T-cell (primary cell): ENCODE measurements around the gene DGCR6. TPM values are rescaled to one million over a fixed set of nuclear protein-coding genes. Genes with fewer than 3 reads are reported as not detected.
"Not testable (repeated sequence)": the region's sequence is repeated elsewhere in the genome, so short reads cannot be mapped to it uniquely, and the experiment has no call there.

Experiments
- ATAC-seq, 4 experiments: fragments of 200-7000 bp in 3 of 4; fragments of 150-1000 bp in 1 of 4; cut with Tn5 transposase; replicated peaks in 1 of 4; 1 replicate in 3 of 4; 2 replicates in 1 of 4; pipeline ENCODE4 v1.10.0; 2021; ENCODE audit warnings: moderate library complexity in 3 of 4, mild to moderate bottlenecking in 2 of 4, moderate number of reproducible peaks in 1 of 4
- CTCF ChIA-PET, 2 donors: fragments of 300-600 bp; sonication (Branson Sonifier 250); formaldehyde crosslinking; loops; one replicate each; lab custom pipeline; 2022; ENCODE audit warnings: antibody characterized with exemption in 2 of 2; lab: Charles Lee
- POLR2A ChIA-PET, 2 donors: fragments of 300-600 bp; sonication (Branson Sonifier 250); formaldehyde crosslinking; loops; one replicate each; lab custom pipeline; 2022; ENCODE audit warnings: antibody characterized with exemption in 2 of 2; lab: Charles Lee
- DNase-seq, 35 experiments: peaks; one replicate each; pipeline versions ENCODE4 v3.0.0 to v3.0.0-alpha.2; 2013 to 2023
- H3K27ac ChIP-seq: one replicate; pipeline ENCODE4 v1.5.1; 2013; ENCODE audit warnings: low read length
- H3K27me3 ChIP-seq, 2 experiments: replicated peaks in 1 of 2; 1 replicate in 1 of 2; 2 replicates in 1 of 2; pipeline versions ENCODE4 v1.6.1 to v1.7.0; 2013; ENCODE audit warnings: low read length in 1 of 2, mixed read lengths in 1 of 2; ENCODE audit not compliant: control insufficient read depth in 2 of 2, insufficient read depth in 2 of 2; ENCODE audit errors: extremely low read depth in 1 of 2
- H3K36me3 ChIP-seq, 2 donors: 1 replicate in 1 of 2; 2 replicates in 1 of 2; pipeline versions ENCODE4 v1.6.1 to v1.7.0; 2013; ENCODE audit warnings: low read length in 1 of 2; ENCODE audit not compliant: control insufficient read depth in 2 of 2, insufficient read depth in 1 of 2; ENCODE audit errors: extremely low read depth in 1 of 2
- H3K4me1 ChIP-seq, 2 experiments: 1 replicate in 1 of 2; 2 replicates in 1 of 2; pipeline versions ENCODE4 v1.6.1 to v1.7.0; 2013; ENCODE audit warnings: low read length in 2 of 2, mixed read lengths in 1 of 2; ENCODE audit not compliant: insufficient read depth in 2 of 2, control insufficient read depth in 1 of 2; ENCODE audit errors: extremely low read depth in 1 of 2
- H3K4me3 ChIP-seq, 2 donors: 1 replicate in 1 of 2; 2 replicates in 1 of 2; pipeline versions ENCODE4 v1.5.1 to v1.7.0; 2013; ENCODE audit warnings: mild to moderate bottlenecking in 2 of 2, low read length in 1 of 2, moderate library complexity in 1 of 2; ENCODE audit not compliant: control insufficient read depth in 1 of 2; ENCODE audit errors: extremely low read depth in 1 of 2
- H3K9me3 ChIP-seq: 2 replicates; pipeline ENCODE4 v1.7.0; 2013
- H3K27ac Mint-ChIP-seq, 2 donors: one replicate each; pipeline ENCODE4 v1.8.0; 2020 to 2021; ENCODE audit warnings: mild to moderate bottlenecking in 2 of 2, mixed read lengths in 2 of 2
- H3K27me3 Mint-ChIP-seq, 2 donors: one replicate each; pipeline ENCODE4 v1.8.0; 2021 to 2022; ENCODE audit warnings: mixed read lengths in 2 of 2
- H3K36me3 Mint-ChIP-seq: one replicate; pipeline ENCODE4 v1.8.0; 2021; ENCODE audit warnings: mixed read lengths
- H3K4me1 Mint-ChIP-seq, 3 donors: one replicate each; pipeline ENCODE4 v1.8.0; 2020 to 2022; ENCODE audit warnings: mixed read lengths in 3 of 3, mild to moderate bottlenecking in 1 of 3
- H3K4me3 Mint-ChIP-seq, 3 donors: one replicate each; pipeline ENCODE4 v1.8.0; 2020 to 2022; ENCODE audit warnings: mild to moderate bottlenecking in 3 of 3, mixed read lengths in 3 of 3, moderate library complexity in 3 of 3
- H3K9me3 Mint-ChIP-seq, 3 donors: one replicate each; pipeline ENCODE4 v1.8.0; 2020 to 2022; ENCODE audit warnings: mixed read lengths in 3 of 3
- WGBS: methylation state at CpG from one replicate; pipeline ENCODE4 v1.1.5; 2013; ENCODE audit warnings: missing lambda C conversion rate; ENCODE audit not compliant: insufficient coverage; 5-methylcytosine and 5-hydroxymethylcytosine counted together
- total RNA-seq, 35 experiments: library from RNA in 6 of 35; stranded (reverse) in 6 of 35; fragments of 120-200 nt in 1 of 35; gene quantifications; one replicate each; pipeline versions ENCODE4 v1.2.1 to v1.2.4 and lab custom pipeline; 2013 to 2026

DGCR6 gene
- total RNA-seq (10 to 100 TPM in 2 of 5 donors, 1 to 10 TPM in 3; 5.0 to 16.8 (median 6.5) TPM), total RNA-seq (lab: John Stamatoyannopoulos, UW) (0 to 4.6 (median 0.28) reads per million in 29 experiments)
- total RNA-seq (2013), result 3.9 TPM

- DNase-seq, result no peak
- peak; percentile 96 to 99 (median 96) for ATAC-seq
- no peaks in the 10 kb centered on the region for H3K36me3 ChIP-seq
- H3K9me3 ChIP-seq, result no peaks in the 10 kb centered on the region
- H3K4me1 ChIP-seq, result no peaks in the 10 kb centered on the region
- Mint-ChIP-seq H3K4me1 (no peaks in the 10 kb centered on the region), H3K27ac (no peak within 1 kb of the TSS), H3K36me3 (no peaks in the 10 kb centered on the region), H3K4me3 (no peak within 1 kb of the TSS), H3K27me3 (no peaks in the 10 kb centered on the region), H3K9me3 (no peaks in the 10 kb centered on the region)
- no peak within 1 kb of the TSS for H3K27ac ChIP-seq
- POLR2A ChIA-PET, result interaction anchor here in 1 of 2 donors (0.6 kb wide), 1 partner anchor 239 kb away, joined by 4 read pairs; the partner anchor contains the start of gene ESS2
- CTCF ChIA-PET, result no interaction called here
- H3K4me3 ChIP-seq, result no peak within 1 kb of the TSS
- no peaks in the 10 kb centered on the region for H3K27me3 ChIP-seq
- WGBS, result no CpG with 5 or more reads among the region's 77 CpGs
Measured at GRCh38 chr22:18905540-18906409, at the start of gene DGCR6. Gene DGCR6, plus strand, starts transcription at chr22:18906320. Its CDS starts 55 bp downstream, at chr22:18906375.

GRCh38 chr22:18859314-18859713 is 46.8 kb upstream of the DGCR6 start:
- ATAC-seq, POLR2A ChIA-PET, H3K36me3 ChIP-seq, H3K36me3 Mint-ChIP-seq, H3K4me1 Mint-ChIP-seq, H3K27me3 Mint-ChIP-seq, H3K9me3 Mint-ChIP-seq, H3K27ac Mint-ChIP-seq, H3K4me1 ChIP-seq, H3K4me3 Mint-ChIP-seq, H3K27ac ChIP-seq, H3K4me3 ChIP-seq, H3K9me3 ChIP-seq, H3K27me3 ChIP-seq, DNase-seq, CTCF ChIA-PET: not testable (repeated sequence)
- WGBS, result no CpG with 5 or more reads among the region's 7 CpGs

DNA sequence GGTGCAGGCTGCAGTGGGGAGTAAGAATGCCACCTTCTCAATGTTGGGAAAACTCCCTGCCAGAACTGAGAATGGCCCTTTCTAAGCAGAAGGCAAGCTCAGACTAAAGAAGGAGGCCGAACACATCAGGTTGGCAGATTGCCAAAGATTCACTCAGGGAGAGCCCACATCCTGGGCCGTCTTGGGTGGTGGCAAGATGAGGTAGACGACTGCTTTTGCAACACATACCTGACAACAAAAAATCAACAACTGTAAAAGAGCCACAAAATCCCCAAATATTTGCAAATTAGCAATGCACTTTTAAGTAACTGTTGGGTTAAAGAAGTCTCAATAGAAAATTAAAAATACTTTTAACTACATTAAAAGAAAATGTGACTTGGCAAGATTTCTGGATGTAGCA is 24.9 kb upstream of the DGCR6 start:
- H3K36me3 ChIP-seq, ATAC-seq, H3K4me1 ChIP-seq, POLR2A ChIA-PET, H3K4me3 Mint-ChIP-seq, CTCF ChIA-PET, H3K9me3 ChIP-seq, H3K27ac Mint-ChIP-seq, H3K36me3 Mint-ChIP-seq, H3K27me3 Mint-ChIP-seq, H3K27me3 ChIP-seq, H3K4me3 ChIP-seq, H3K9me3 Mint-ChIP-seq, H3K27ac ChIP-seq, H3K4me1 Mint-ChIP-seq: not testable (repeated sequence)
- peak in 32 of 35 experiments; percentile 27 to 88 (median 66) for DNase-seq
- no CpG with 5 or more reads among the region's 3 CpGs for WGBS

- H3K4me1 ChIP-seq, H3K4me3 Mint-ChIP-seq, CTCF ChIA-PET, H3K9me3 ChIP-seq, H3K27me3 ChIP-seq, DNase-seq, H3K4me1 Mint-ChIP-seq, H3K36me3 Mint-ChIP-seq, POLR2A ChIA-PET, H3K36me3 ChIP-seq, H3K27ac ChIP-seq, H3K9me3 Mint-ChIP-seq, H3K27me3 Mint-ChIP-seq, H3K4me3 ChIP-seq, H3K27ac Mint-ChIP-seq, ATAC-seq: not testable (repeated sequence)
- 100% methylated on average over 3 of the region's 4 CpGs for WGBS
Measured at GRCh38 chr22:18884465-18884864, 21.7 kb upstream of the DGCR6 start.

GRCh38 chr22:18888115-18888514 is 18.0 kb upstream of the DGCR6 start:
- Histone ChIP-seq H3K27ac (no peak overlapping the region), H3K9me3 (no peaks in the 10 kb centered on the region), H3K27me3 (no peaks in the 10 kb centered on the region), H3K4me1 (no peaks in the 10 kb centered on the region), H3K36me3 (no peaks in the 10 kb centered on the region), H3K4me3 (no peak overlapping the region)
- ATAC-seq (no peak), DNase-seq (no peak)
- Mint-ChIP-seq H3K36me3 (no peaks in the 10 kb centered on the region), H3K4me1 (no peaks in the 10 kb centered on the region), H3K9me3 (no peaks in the 10 kb centered on the region), H3K4me3 (no peak overlapping the region), H3K27ac (no peak overlapping the region), H3K27me3 (no peaks in the 10 kb centered on the region)
- POLR2A ChIA-PET, result no interaction called here
- no CpG with 5 or more reads among the region's 8 CpGs for WGBS
- CTCF ChIA-PET, result no interaction called here

DNA sequence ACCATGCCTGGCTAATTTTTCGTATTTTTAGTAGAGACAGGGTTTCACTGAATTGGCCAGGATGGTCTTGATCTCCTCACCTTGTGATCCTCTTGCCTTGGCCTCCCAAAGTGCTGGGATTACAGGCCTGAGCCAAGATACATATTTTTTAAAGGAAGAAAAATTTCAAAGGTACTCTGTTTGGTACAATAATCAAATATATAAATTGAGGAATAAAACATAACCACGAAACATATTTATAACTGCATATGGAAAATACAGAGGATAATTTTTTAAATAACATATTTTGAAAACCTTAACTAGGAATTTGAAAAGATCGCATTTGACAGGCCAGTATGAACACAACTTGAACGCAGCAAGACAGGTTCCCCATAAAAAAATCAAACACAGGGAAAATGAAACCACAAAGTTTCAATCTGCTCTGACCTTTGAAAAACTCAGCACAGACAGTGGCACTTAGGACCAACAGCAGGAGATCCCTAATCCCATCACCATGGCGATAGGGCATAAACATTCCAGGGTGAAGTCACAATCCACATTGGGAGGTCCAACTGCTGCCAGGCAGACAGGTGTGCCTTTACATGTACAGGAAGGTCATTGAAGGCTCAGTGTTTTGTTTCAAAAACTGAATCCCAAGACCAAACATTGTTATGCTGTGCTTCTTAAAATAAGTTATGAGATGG is 15.5 kb upstream of the DGCR6 start:
- H3K4me3 Mint-ChIP-seq, H3K9me3 Mint-ChIP-seq, ATAC-seq, H3K4me1 ChIP-seq, DNase-seq, H3K27me3 ChIP-seq, CTCF ChIA-PET, H3K27ac Mint-ChIP-seq, H3K4me3 ChIP-seq, POLR2A ChIA-PET, H3K4me1 Mint-ChIP-seq, H3K9me3 ChIP-seq, H3K36me3 ChIP-seq, H3K36me3 Mint-ChIP-seq, H3K27me3 Mint-ChIP-seq, H3K27ac ChIP-seq: not testable (repeated sequence)
- no CpG with 5 or more reads among the region's 5 CpGs for WGBS
